ENCODE measurements around the gene CDH6.

DNA sequence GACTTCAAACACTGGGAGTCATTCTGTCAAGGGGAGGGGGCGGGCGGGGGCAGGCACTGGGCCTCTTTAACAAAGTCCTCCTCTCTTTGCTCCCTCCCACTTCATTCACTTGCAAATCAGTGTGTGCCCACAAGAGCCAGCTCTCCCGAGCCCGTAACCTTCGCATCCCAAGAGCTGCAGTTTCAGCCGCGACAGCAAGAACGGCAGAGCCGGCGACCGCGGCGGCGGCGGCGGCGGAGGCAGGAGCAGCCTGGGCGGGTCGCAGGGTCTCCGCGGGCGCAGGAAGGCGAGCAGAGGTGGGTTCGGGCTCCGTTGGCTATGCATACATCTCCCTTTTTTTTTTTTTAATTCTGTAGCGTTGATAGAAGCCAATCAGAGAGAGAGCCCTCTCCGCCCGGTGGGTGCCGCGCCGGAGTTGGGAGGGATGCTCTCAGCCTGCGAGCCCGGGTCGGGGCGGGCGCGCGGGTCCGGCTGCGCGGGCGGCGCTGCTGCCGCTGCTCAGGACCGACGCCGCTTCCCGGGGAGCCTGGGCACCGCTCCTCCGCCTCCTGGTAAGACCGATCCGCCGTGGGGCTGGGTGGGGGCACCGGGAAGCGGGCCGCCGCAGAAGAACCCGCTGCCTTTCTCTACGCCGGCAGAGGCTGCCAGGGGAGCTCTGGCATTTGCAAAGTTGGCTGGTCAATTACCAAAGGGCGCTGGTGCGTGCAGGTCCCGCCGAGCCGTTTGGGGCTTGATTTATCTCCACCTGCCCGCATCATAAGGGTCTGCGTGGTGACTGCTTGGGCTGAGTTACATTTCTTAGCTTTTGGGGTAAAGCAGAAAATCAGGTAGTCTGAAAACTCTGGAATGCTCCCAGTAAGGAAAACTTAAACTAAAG lies at the start of gene CDH6:
- TF ChIP-seq, protein P1, sequence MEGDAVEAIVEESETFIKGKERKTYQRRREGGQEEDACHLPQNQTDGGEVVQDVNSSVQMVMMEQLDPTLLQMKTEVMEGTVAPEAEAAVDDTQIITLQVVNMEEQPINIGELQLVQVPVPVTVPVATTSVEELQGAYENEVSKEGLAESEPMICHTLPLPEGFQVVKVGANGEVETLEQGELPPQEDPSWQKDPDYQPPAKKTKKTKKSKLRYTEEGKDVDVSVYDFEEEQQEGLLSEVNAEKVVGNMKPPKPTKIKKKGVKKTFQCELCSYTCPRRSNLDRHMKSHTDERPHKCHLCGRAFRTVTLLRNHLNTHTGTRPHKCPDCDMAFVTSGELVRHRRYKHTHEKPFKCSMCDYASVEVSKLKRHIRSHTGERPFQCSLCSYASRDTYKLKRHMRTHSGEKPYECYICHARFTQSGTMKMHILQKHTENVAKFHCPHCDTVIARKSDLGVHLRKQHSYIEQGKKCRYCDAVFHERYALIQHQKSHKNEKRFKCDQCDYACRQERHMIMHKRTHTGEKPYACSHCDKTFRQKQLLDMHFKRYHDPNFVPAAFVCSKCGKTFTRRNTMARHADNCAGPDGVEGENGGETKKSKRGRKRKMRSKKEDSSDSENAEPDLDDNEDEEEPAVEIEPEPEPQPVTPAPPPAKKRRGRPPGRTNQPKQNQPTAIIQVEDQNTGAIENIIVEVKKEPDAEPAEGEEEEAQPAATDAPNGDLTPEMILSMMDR (conservative IDR thresholded peaks at IDR 0.05): no peak
- TF ChIP-seq ZFX (IDR thresholded peaks at IDR 0.05): no peak

All from C4-2B (cell line).